ENCODE data around the gene PRKCQ.

The PRKCQ gene

GRCh38 chr10:6505300-6505699, 74.8 kb downstream of the PRKCQ start:
- DNase-seq (ENCODE audit: insufficient read length, low spot score) = no peak
- no peak for TF ChIP-seq POLR2A (IDR thresholded peaks at IDR 0.05; ENCODE audit: low read depth, low read length)
- no peak for TF ChIP-seq POLR2AphosphoS5 (IDR thresholded peaks at IDR 0.05; ENCODE audit: low read depth, low read length)
- TF ChIP-seq PAX5 (IDR thresholded peaks at IDR 0.05; ENCODE audit: insufficient read depth, low read length, severe bottlenecking) = no peak
- no peak for TF ChIP-seq SPI1 (IDR thresholded peaks at IDR 0.05; ENCODE audit: low read depth, low read length)
- no peak for TF ChIP-seq POU2F2 (IDR thresholded peaks at IDR 0.05; ENCODE audit: low read depth, low read length)
- TF ChIP-seq TAF1 (IDR thresholded peaks at IDR 0.05; ENCODE audit: low read depth, low read length) = no peak
- FAIRE-seq = no peak

GRCh38 chr10:6504296-6504695, 75.8 kb downstream of the PRKCQ start:
- FAIRE-seq = no peak

GRCh38 chr10:6503171-6503570, 76.9 kb downstream of the PRKCQ start:
- no peak for DNase-seq (ENCODE audit: insufficient read length, low spot score)
- FAIRE-seq = no peak
- TF ChIP-seq POU2F2 (IDR thresholded peaks at IDR 0.05; ENCODE audit: low read depth, low read length) (no peak), POLR2A (IDR thresholded peaks at IDR 0.05; ENCODE audit: low read depth, low read length) (no peak), PAX5 (IDR thresholded peaks at IDR 0.05; ENCODE audit: insufficient read depth, low read length, severe bottlenecking) (no peak), POLR2AphosphoS5 (IDR thresholded peaks at IDR 0.05; ENCODE audit: low read depth, low read length) (no peak), SPI1 (IDR thresholded peaks at IDR 0.05; ENCODE audit: low read depth, low read length) (no peak), TAF1 (IDR thresholded peaks at IDR 0.05; ENCODE audit: low read depth, low read length) (no peak)

More at GRCh38 chr10:6504296-6504695, 75.8 kb downstream of the PRKCQ start:
- no peak for DNase-seq (ENCODE audit: insufficient read length, low spot score)
- TF ChIP-seq POU2F2 (IDR thresholded peaks at IDR 0.05; ENCODE audit: low read depth, low read length) (no peak), PAX5 (IDR thresholded peaks at IDR 0.05; ENCODE audit: insufficient read depth, low read length, severe bottlenecking) (no peak), POLR2A (IDR thresholded peaks at IDR 0.05; ENCODE audit: low read depth, low read length) (no peak), SPI1 (IDR thresholded peaks at IDR 0.05; ENCODE audit: low read depth, low read length) (no peak), POLR2AphosphoS5 (IDR thresholded peaks at IDR 0.05; ENCODE audit: low read depth, low read length) (no peak), TAF1 (IDR thresholded peaks at IDR 0.05; ENCODE audit: low read depth, low read length) (no peak)

- TF ChIP-seq POLR2A (IDR thresholded peaks at IDR 0.05; ENCODE audit: low read depth, low read length) (no peak), POLR2AphosphoS5 (IDR thresholded peaks at IDR 0.05; ENCODE audit: low read depth, low read length) (no peak), PAX5 (IDR thresholded peaks at IDR 0.05; ENCODE audit: insufficient read depth, low read length, severe bottlenecking) (no peak), POU2F2 (IDR thresholded peaks at IDR 0.05; ENCODE audit: low read depth, low read length) (no peak), TAF1 (IDR thresholded peaks at IDR 0.05; ENCODE audit: low read depth, low read length) (no peak), SPI1 (IDR thresholded peaks at IDR 0.05; ENCODE audit: low read depth, low read length) (no peak)
- DNase-seq (ENCODE audit: insufficient read length, low spot score) = no peak
- no peak for FAIRE-seq
Observed at GRCh38 chr10:6501931-6502330, 78.1 kb downstream of the PRKCQ start.

- TF ChIP-seq POLR2AphosphoS5 (IDR thresholded peaks at IDR 0.05; ENCODE audit: low read depth, low read length) (no peak), POLR2A (IDR thresholded peaks at IDR 0.05; ENCODE audit: low read depth, low read length) (no peak), POU2F2 (IDR thresholded peaks at IDR 0.05; ENCODE audit: low read depth, low read length) (no peak), PAX5 (IDR thresholded peaks at IDR 0.05; ENCODE audit: insufficient read depth, low read length, severe bottlenecking) (no peak)
Observed at GRCh38 chr10:6499974-6500373, 80.1 kb downstream of the PRKCQ start.

GRCh38 chr10:6498771-6499170, 81.3 kb downstream of the PRKCQ start:
- no peak for DNase-seq (ENCODE audit: insufficient read length, low spot score)
- FAIRE-seq = no peak
- TF ChIP-seq POLR2A (IDR thresholded peaks at IDR 0.05; ENCODE audit: low read depth, low read length) = no peak
- TF ChIP-seq TAF1 (IDR thresholded peaks at IDR 0.05; ENCODE audit: low read depth, low read length) = no peak
- TF ChIP-seq POLR2AphosphoS5 (IDR thresholded peaks at IDR 0.05; ENCODE audit: low read depth, low read length) = no peak
- TF ChIP-seq SPI1 (IDR thresholded peaks at IDR 0.05; ENCODE audit: low read depth, low read length) = no peak
- no peak for TF ChIP-seq POU2F2 (IDR thresholded peaks at IDR 0.05; ENCODE audit: low read depth, low read length)
- TF ChIP-seq PAX5 (IDR thresholded peaks at IDR 0.05; ENCODE audit: insufficient read depth, low read length, severe bottlenecking) = no peak

More at GRCh38 chr10:6499974-6500373, 80.1 kb downstream of the PRKCQ start:
- DNase-seq (ENCODE audit: insufficient read length, low spot score) (no peak), FAIRE-seq (no peak)

DNA sequence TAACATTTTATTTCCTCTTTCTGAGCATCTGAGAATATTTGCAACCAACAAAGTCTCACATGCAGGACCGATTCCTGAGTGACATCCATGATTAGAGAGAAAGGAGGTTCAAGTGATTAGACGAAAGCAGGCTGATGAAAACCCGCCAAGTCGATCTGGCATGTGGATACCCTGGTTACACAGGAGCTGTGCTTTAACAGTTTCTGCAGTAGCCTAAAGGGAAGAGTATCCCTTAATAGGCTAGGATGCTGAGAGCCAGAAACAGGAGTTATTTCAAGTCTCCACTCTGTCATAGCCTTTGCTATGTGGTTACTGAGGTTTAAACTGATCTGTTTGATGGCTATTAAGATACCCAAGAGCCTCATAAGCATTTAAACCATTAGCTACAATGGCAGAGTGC, 82.5 kb downstream of the PRKCQ start:
- DNase-seq (ENCODE audit: insufficient read length, low spot score) (no peak), FAIRE-seq (no peak)

DNA sequence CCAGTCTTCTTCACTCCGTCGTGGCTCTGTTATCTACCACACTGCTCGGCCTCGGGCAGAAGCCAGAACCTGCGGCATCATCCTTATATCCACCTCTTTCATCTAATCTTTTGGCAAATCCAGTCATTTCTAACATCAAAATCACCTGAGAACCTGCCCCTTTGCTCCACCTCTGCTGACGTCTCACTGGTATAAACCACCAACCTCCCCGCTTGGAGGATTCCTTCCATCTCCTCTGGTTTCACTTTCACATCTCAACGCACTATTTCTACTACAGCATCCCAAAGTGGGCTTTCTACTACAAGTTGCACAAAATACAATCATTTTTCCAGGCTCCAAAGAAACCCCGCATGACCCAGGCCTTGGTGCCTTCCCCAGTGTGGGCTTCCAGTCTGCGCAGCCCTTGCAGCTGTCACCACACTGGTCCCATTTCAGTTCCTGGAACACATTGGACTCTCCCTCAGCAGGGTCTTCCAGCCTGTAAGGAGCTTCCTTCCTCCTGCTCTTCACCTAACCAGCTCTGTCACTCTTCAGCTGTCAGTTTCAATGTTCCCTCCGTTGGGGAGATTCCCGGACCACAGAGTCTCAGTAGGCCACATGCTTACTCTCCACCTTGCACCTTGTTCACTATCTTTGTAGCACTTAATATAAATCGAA, 85.0 kb downstream of the PRKCQ start:
- FAIRE-seq = no peak
- no peak for TF ChIP-seq POLR2AphosphoS5 (IDR thresholded peaks at IDR 0.05; ENCODE audit: low read depth, low read length)
- TF ChIP-seq PAX5 (IDR thresholded peaks at IDR 0.05; ENCODE audit: insufficient read depth, low read length, severe bottlenecking) = no peak
- no peak for TF ChIP-seq SPI1 (IDR thresholded peaks at IDR 0.05; ENCODE audit: low read depth, low read length)
- DNase-seq (ENCODE audit: insufficient read length, low spot score) = no peak

More for the DNA sequence above, 82.5 kb downstream of the PRKCQ start:
- no peak for TF ChIP-seq POLR2AphosphoS5 (IDR thresholded peaks at IDR 0.05; ENCODE audit: low read depth, low read length)
- TF ChIP-seq POU2F2 (IDR thresholded peaks at IDR 0.05; ENCODE audit: low read depth, low read length) = no peak
- TF ChIP-seq TAF1 (IDR thresholded peaks at IDR 0.05; ENCODE audit: low read depth, low read length) = no peak
- no peak for TF ChIP-seq PAX5 (IDR thresholded peaks at IDR 0.05; ENCODE audit: insufficient read depth, low read length, severe bottlenecking)
- no peak for TF ChIP-seq SPI1 (IDR thresholded peaks at IDR 0.05; ENCODE audit: low read depth, low read length)
- TF ChIP-seq POLR2A (IDR thresholded peaks at IDR 0.05; ENCODE audit: low read depth, low read length) = no peak

DNA sequence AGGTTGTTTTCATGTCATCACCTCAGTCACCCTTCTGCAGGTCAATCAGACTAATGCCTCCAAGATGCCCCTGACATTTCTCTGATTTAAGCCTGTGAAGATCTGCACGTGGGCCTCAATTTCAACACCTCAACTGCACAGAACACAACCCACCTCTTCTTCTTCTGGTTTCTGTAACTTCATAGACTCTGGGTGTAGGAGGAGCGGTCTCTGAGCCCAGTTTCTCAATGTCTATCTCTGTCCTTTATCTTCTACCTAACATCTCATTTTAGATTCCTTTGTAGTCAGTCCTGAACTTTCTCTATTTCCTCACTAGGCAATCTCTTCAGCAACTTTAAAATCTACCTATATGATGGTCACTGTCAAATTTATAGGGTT, 85.6 kb downstream of the PRKCQ start:
- DNase-seq (ENCODE audit: insufficient read length, low spot score) = no peak
- no peak for FAIRE-seq

More for the DNA sequence above, 85.6 kb downstream of the PRKCQ start:
- TF ChIP-seq SPI1 (IDR thresholded peaks at IDR 0.05; ENCODE audit: low read depth, low read length) (no peak), POLR2AphosphoS5 (IDR thresholded peaks at IDR 0.05; ENCODE audit: low read depth, low read length) (no peak), POLR2A (IDR thresholded peaks at IDR 0.05; ENCODE audit: low read depth, low read length) (no peak), TAF1 (IDR thresholded peaks at IDR 0.05; ENCODE audit: low read depth, low read length) (no peak), POU2F2 (IDR thresholded peaks at IDR 0.05; ENCODE audit: low read depth, low read length) (no peak), PAX5 (IDR thresholded peaks at IDR 0.05; ENCODE audit: insufficient read depth, low read length, severe bottlenecking) (no peak)
